A172 (cell line): ENCODE results near the gene KRTAP16-1. TPM values are rescaled to one million over a fixed set of nuclear protein-coding genes. Genes with fewer than 3 reads are reported as not detected.
A peak's percentile ranks its signal among the peaks of the same experiment; 100 is the strongest.
"Not testable (repeated sequence)": the region's sequence is repeated elsewhere in the genome, so short reads cannot be mapped to it uniquely, and the experiment has no call there.

ENCODE experiments used
- DNase-seq: peaks from one replicate; pipeline ENCODE4 v3.0.0-alpha.2; 2015; ENCODE audit warnings: low spot score
- total RNA-seq: library from RNA; depleted of rRNA; stranded (reverse); fragments of >200 nt; shearing (Covaris generic); gene quantifications from 2 replicates; pipeline ENCODE4 v1.2.3, GENCODE V29; 2014

Gene KRTAP16-1
- total RNA-seq, 1 experiment from 2014 or later = not detected

GRCh38 chr17:41301916-41302901 is 6.9 kb downstream of the KRTAP16-1 start, which contains the start of gene KRTAP29-1:
Gene KRTAP29-1 (minus strand): TSS chr17:41302851. CDS start chr17:41302851, 0 bp downstream.
- DNase-seq = no peak

GRCh38 chr17:41301204-41301790 is 7.8 kb downstream of the KRTAP16-1 start:
- DNase-seq = no peak

GRCh38 chr17:41298458-41299135 is 10.5 kb downstream of the KRTAP16-1 start:
- DNase-seq = no peak

- no peak for DNase-seq
Measured at GRCh38 chr17:41296846-41297245, 12.3 kb downstream of the KRTAP16-1 start.

- no peak for DNase-seq
Measured at GRCh38 chr17:41294016-41294415, 15.1 kb downstream of the KRTAP16-1 start.

- no peak for DNase-seq
Measured at GRCh38 chr17:41287050-41287449, 22.1 kb downstream of the KRTAP16-1 start.

GRCh38 chr17:41284546-41284945 is 24.6 kb downstream of the KRTAP16-1 start:
- DNase-seq = peak; percentile 23

GRCh38 chr17:41284043-41284442 is 25.1 kb downstream of the KRTAP16-1 start:
- peak; percentile 68 for DNase-seq

GRCh38 chr17:41278176-41278955 is 30.7 kb downstream of the KRTAP16-1 start:
- DNase-seq = no peak

- DNase-seq = not testable (repeated sequence)
Measured at GRCh38 chr17:41275648-41276190, 33.4 kb downstream of the KRTAP16-1 start, which contains the start of gene KRTAP9-7. Gene KRTAP9-7 (plus strand): TSS chr17:41275698. CDS start chr17:41275698, 0 bp downstream.

- DNase-seq = no peak
Measured at GRCh38 chr17:41271858-41272257, 37.3 kb downstream of the KRTAP16-1 start.

GRCh38 chr17:41271323-41271722 is 37.8 kb downstream of the KRTAP16-1 start:
- DNase-seq = not testable (repeated sequence)

GRCh38 chr17:41267711-41268110 is 41.4 kb downstream of the KRTAP16-1 start:
- DNase-seq = no peak

GRCh38 chr17:41265078-41265477 is 44.0 kb downstream of the KRTAP16-1 start, which contains the start of gene KRTAP9-6:
Gene KRTAP9-6 (plus strand): TSS chr17:41265378. CDS start chr17:41265378, 0 bp downstream.
- DNase-seq = no peak

- DNase-seq = no peak
Measured at GRCh38 chr17:41264599-41264998, 44.5 kb downstream of the KRTAP16-1 start.

GRCh38 chr17:41263212-41263611 is 45.9 kb downstream of the KRTAP16-1 start:
- no peak for DNase-seq

GRCh38 chr17:41258406-41258805 is 50.7 kb downstream of the KRTAP16-1 start:
- no peak for DNase-seq
